ENCODE measurements around the gene HOXD9. TPM values are rescaled to one million over a fixed set of nuclear protein-coding genes. Genes with fewer than 3 reads are reported as not detected.
A peak's percentile ranks its signal among the peaks of the same experiment; 100 is the strongest.

The HOXD9 gene
- total RNA-seq, 2 donors from 2014 or later, result 0.33 to 1.6 TPM

DNA sequence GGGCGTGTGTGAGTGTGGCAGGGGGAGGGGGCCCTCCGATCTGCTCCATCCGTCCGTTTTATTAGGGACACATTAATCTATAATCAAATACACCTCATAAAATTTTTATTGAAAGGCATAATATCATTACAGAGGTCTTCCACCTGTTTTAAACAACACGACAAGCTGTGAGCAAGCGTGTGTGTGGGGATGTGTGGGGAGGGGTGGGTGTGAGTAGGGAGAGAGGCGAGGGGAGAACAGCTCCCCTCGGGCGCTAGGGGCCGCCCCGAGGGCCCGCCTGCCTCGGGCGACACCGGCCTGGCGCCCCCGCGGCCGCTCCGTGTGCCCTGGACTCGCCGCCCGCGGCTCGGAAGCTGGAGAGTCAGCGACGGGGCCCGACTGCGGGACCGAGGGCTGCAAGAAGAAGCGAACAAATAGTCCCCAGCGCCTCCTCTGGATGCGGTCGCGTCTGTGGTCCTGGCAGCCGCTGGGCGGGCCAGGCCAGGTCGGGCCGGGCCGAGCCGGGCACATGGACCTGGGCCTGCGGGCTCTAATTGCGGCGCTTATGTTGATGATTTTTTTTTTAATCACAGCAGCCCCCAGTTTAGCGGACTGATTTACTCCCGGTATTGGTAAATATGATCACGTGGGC lies 352 bp upstream of the HOXD9 start:
- WGBS, 2 donors, result 5 to 6% methylated on average over 45 to 46 of the region's 47 CpGs
- Histone ChIP-seq H3K36me3 (replicated peaks in 1 of 2; ENCODE audit: insufficient read depth in 1 of 2, low read depth in 2 of 2) (no peaks in the 10 kb centered on the region), H3K4me1 (peaks cover 14% of the 10 kb centered on the region), H3K27me3 (peaks cover 0 to 54% of the 10 kb centered on the region in 2 donors), H3K27ac (no peak overlapping the region), H3K9me3 (no peaks in the 10 kb centered on the region), H3K4me3 (peak overlapping the region in 1 of 2 donors; percentile 8)
- ATAC-seq, result peak; percentile 22
- intact Hi-C loops (cut with DNase I), result loop anchor here (10.0 kb wide), 1 partner anchor 693 kb away; no protein-coding TSS in a partner anchor
- no peak for TF ChIP-seq POLR2A (IDR thresholded peaks at IDR 0.05)
- TF ChIP-seq, protein P1, sequence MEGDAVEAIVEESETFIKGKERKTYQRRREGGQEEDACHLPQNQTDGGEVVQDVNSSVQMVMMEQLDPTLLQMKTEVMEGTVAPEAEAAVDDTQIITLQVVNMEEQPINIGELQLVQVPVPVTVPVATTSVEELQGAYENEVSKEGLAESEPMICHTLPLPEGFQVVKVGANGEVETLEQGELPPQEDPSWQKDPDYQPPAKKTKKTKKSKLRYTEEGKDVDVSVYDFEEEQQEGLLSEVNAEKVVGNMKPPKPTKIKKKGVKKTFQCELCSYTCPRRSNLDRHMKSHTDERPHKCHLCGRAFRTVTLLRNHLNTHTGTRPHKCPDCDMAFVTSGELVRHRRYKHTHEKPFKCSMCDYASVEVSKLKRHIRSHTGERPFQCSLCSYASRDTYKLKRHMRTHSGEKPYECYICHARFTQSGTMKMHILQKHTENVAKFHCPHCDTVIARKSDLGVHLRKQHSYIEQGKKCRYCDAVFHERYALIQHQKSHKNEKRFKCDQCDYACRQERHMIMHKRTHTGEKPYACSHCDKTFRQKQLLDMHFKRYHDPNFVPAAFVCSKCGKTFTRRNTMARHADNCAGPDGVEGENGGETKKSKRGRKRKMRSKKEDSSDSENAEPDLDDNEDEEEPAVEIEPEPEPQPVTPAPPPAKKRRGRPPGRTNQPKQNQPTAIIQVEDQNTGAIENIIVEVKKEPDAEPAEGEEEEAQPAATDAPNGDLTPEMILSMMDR (IDR thresholded peaks at IDR 0.05), result no peak
- DNase-seq, result no peak

DNA sequence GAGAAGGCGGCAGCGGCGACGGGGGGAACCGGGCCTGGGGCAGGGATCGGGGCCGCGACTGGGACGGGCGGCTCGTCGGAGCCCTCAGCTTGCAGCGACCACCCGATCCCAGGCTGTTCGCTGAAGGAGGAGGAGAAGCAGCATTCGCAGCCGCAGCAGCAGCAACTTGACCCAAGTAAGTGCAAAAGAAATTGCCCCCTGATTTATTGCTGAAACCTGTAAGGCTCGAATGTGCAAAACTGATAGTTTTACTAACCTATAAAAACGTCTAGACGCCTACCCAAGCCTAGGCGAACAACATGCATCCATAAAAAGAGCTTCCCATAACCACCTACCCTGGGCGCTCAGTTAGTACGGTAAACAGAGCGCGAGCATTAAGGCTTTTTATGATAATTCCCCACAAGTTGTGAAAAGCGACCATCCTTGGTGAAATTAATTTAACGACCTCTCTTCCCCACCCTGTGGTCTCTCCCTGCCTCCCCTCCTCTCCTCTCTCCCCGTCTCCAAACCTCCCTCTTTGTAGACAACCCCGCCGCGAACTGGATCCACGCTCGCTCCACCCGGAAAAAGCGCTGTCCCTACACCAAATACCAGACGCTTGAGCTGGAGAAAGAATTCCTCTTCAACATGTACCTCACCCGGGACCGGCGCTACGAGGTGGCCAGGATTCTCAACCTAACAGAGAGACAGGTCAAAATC lies 1.0 kb downstream of the HOXD9 start:
- no peak for TF ChIP-seq POLR2A (IDR thresholded peaks at IDR 0.05)
- TF ChIP-seq, protein P1 (IDR thresholded peaks at IDR 0.05), result no peak
- Histone ChIP-seq H3K36me3 (replicated peaks in 1 of 2; ENCODE audit: insufficient read depth in 1 of 2, low read depth in 2 of 2) (no peaks in the 10 kb centered on the region), H3K27me3 (peaks cover 0 to 59% of the 10 kb centered on the region in 2 donors), H3K9me3 (no peaks in the 10 kb centered on the region), H3K27ac (no peak overlapping the region), H3K4me1 (peaks cover 14% of the 10 kb centered on the region), H3K4me3 (no peak overlapping the region)
- no peak for DNase-seq
- WGBS, 2 donors, result 5 to 9% methylated on average over 37 to 40 of the region's 40 CpGs
- no peak for ATAC-seq
- intact Hi-C loops (cut with DNase I), result loop anchor here (10.0 kb wide), 1 partner anchor 691 kb away; no protein-coding TSS in a partner anchor

DNA sequence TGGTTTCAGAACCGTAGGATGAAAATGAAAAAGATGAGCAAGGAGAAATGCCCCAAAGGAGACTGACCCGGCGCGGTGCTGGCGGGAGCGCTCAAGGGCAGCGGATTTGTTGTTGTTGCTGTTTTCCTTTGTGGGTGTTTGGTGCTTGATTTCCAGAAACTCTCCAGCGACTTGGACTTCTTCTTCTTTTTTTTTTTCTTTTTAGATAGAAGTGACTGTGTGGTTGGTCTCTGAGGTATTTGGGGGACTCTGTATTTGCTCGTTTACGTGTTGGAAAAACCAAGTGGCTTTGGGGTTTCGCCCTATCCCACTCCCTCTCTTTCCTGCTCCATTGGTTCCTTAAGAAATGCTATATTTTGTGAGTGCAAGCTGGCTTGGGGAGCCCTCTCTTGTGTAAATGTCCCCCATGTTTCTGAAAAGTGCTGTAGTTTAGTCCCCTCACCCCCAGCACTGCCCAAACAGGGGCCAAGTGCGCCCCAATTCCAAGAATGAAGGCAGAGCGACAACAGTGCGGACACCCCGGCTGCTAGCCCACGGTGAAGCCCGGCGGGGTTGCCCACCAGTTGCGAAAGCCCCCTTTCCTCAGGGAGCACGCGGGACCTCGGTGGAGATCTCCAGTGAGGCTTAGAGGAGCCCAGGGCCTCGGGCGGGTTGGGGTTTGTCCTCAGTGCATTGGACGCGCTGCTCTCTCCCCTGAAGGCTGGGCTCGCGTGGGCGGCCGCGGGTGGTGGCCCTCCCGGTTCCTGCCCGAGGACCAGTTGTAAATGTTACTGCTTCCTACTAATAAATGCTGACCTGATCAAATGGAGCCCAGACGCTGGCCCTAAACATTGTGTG lies 1.8 kb downstream of the HOXD9 start:
- 8 to 11% methylated on average over 24 to 34 of the region's 34 CpGs for WGBS, 2 donors
- H3K27me3 ChIP-seq, result peaks cover 0 to 66% of the 10 kb centered on the region in 2 donors
- H3K36me3 ChIP-seq (replicated peaks in 1 of 2; ENCODE audit: insufficient read depth in 1 of 2, low read depth in 2 of 2), result no peaks in the 10 kb centered on the region
- intact Hi-C loops (cut with DNase I), result loop anchor here (10.0 kb wide), 1 partner anchor 690 kb away; no protein-coding TSS in a partner anchor
- TF ChIP-seq, protein P1 (IDR thresholded peaks at IDR 0.05), result no peak
- TF ChIP-seq POLR2A (IDR thresholded peaks at IDR 0.05), result no peak
- H3K4me3 ChIP-seq, result no peak overlapping the region
- ATAC-seq (no peak), DNase-seq (no peak)
- H3K27ac ChIP-seq, result no peak overlapping the region
- peaks cover 15% of the 10 kb centered on the region for H3K4me1 ChIP-seq
- H3K9me3 ChIP-seq, result no peaks in the 10 kb centered on the region

DNA sequence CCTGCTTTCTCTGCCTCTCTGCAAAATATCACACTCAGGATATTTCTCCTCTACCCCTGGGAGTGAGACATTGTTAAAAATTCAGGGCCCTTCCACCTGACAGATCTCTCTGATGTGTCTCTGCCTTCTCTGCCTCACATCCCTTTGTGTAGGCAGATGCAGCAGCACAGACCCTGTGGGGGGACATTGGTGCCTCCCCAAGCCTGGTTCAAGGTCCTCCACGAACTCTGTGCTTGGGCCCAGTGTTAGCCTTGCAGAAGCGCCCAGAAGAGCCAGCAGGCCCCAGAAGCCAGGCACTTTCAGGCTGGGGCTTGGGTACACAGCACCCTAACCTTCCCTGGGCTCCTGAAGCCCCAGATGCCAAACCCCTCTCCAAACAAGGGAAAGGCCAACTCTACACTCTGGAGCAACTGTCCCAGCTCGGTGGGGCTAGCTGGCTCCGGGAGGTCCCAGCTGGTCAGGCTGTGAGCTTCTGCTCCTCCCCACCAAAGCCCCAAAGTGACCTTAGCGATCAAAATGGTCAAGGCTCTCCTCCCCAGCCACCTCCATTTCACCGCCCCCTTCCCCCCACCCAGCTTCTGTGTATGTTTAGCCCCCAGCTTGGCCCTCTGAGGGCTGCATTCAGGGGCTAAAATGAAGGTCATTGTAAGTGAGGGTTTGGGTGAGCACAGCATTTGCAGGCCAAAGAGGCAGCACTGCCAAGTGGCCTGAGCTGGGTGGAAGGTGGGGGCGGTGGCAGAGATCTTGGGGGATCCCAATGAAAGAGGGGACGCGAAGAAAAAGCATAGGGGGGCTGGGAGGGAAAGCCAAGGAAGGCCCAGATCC lies 2.6 kb downstream of the HOXD9 start:
- DNase-seq, result no peak
- H3K4me1 ChIP-seq, result peaks cover 19% of the 10 kb centered on the region

More for the DNA sequence above, 2.6 kb downstream of the HOXD9 start:
- no peak for TF ChIP-seq POLR2A (IDR thresholded peaks at IDR 0.05)
- TF ChIP-seq, protein P1 (IDR thresholded peaks at IDR 0.05), result no peak
- H3K4me3 ChIP-seq, result no peak overlapping the region
- H3K27ac ChIP-seq, result no peak overlapping the region
- intact Hi-C loops (cut with DNase I), result loop anchor here (5.0 to 10.0 kb wide), 2 partner anchors 517 to 690 kb away; no protein-coding TSS in a partner anchor
- no peak for ATAC-seq
- peaks cover 0 to 64% of the 10 kb centered on the region in 2 donors for H3K27me3 ChIP-seq
- WGBS, 2 donors, result 11 to 21% methylated on average over 9 of the region's 9 CpGs
- H3K36me3 ChIP-seq (replicated peaks in 1 of 2; ENCODE audit: insufficient read depth in 1 of 2, low read depth in 2 of 2), result no peaks in the 10 kb centered on the region
- H3K9me3 ChIP-seq, result no peaks in the 10 kb centered on the region

Measured in body of pancreas (tissue), 4 donors.